Type B pancreatic cell (in vitro differentiated cells): ENCODE results near the gene SLC12A3. TPM values are rescaled to one million over a fixed set of nuclear protein-coding genes. Genes with fewer than 3 reads are reported as not detected.
A peak's percentile ranks its signal among the peaks of the same experiment; 100 is the strongest.

Experiments used
- DNase-seq: peaks from one replicate; pipeline ENCODE4 v3.0.0; 2021; ENCODE audit warnings: mixed read lengths; ENCODE audit not compliant: unreplicated experiment; ENCODE audit errors: extremely low spot score
- H3K27ac Mint-ChIP-seq: 2 replicates; pipeline ENCODE4 v1.8.0; 2021; ENCODE audit warnings: mild to moderate bottlenecking, mixed read lengths
- H3K27me3 Mint-ChIP-seq: 2 replicates; pipeline ENCODE4 v1.8.0; 2021; ENCODE audit warnings: mixed read lengths
- H3K36me3 Mint-ChIP-seq: 2 replicates; pipeline ENCODE4 v1.8.0; 2021; ENCODE audit warnings: mixed read lengths
- H3K4me1 Mint-ChIP-seq: one replicate; pipeline ENCODE4 v1.8.0; 2021; ENCODE audit warnings: mixed read lengths; ENCODE audit not compliant: unreplicated experiment
- H3K4me3 Mint-ChIP-seq: 2 replicates; pipeline ENCODE4 v1.8.0; 2021; ENCODE audit warnings: mild to moderate bottlenecking, mixed read lengths
- H3K9me3 Mint-ChIP-seq: 2 replicates; pipeline ENCODE4 v1.8.0; 2021; ENCODE audit warnings: mixed read lengths
- CTCF ChIP-seq: fragments of 200-600 bp; sonication (generic); conservative IDR thresholded peaks from 2 replicates; pipeline ENCODE4 v1.5.0; 2021; ENCODE audit warnings: antibody characterized with exemption, mild to moderate bottlenecking
- total RNA-seq: library from RNA; stranded (reverse); gene quantifications from 2 replicates; pipeline ENCODE4 v1.2.1, GENCODE V29; 2021; ENCODE audit warnings: low replicate concordance

SLC12A3 gene
- total RNA-seq, 1 donor from 2014 or later, result 0.31 TPM

GRCh38 chr16:56938664-56939513, 73.9 kb downstream of the SLC12A3 start:
- Mint-ChIP-seq H3K27ac (peak overlapping the region; percentile 83), H3K9me3 (no peaks in the 10 kb centered on the region), H3K4me1 (peaks cover 16% of the 10 kb centered on the region), H3K36me3 (peaks cover 63% of the 10 kb centered on the region), H3K4me3 (no peak overlapping the region), H3K27me3 (no peaks in the 10 kb centered on the region)
- no peak for TF ChIP-seq CTCF
- DNase-seq, result no peak

GRCh38 chr16:56939801-56940200, 74.8 kb downstream of the SLC12A3 start:
- peaks cover 64% of the 10 kb centered on the region for H3K36me3 Mint-ChIP-seq

GRCh38 chr16:56941092-56941491, 76.1 kb downstream of the SLC12A3 start:
- H3K27ac Mint-ChIP-seq, result no peak overlapping the region
- no peak overlapping the region for H3K4me3 Mint-ChIP-seq
- no peaks in the 10 kb centered on the region for H3K27me3 Mint-ChIP-seq
- TF ChIP-seq CTCF, result no peak
- no peak for DNase-seq
- H3K4me1 Mint-ChIP-seq, result no peaks in the 10 kb centered on the region
- H3K9me3 Mint-ChIP-seq, result no peaks in the 10 kb centered on the region
- peaks cover 56% of the 10 kb centered on the region for H3K36me3 Mint-ChIP-seq

More at GRCh38 chr16:56939801-56940200, 74.8 kb downstream of the SLC12A3 start:
- H3K27me3 Mint-ChIP-seq, result no peaks in the 10 kb centered on the region
- no peak overlapping the region for H3K4me3 Mint-ChIP-seq
- no peak for TF ChIP-seq CTCF
- peaks cover 8% of the 10 kb centered on the region for H3K4me1 Mint-ChIP-seq
- H3K27ac Mint-ChIP-seq, result peak overlapping the region; percentile 34
- no peak for DNase-seq
- no peaks in the 10 kb centered on the region for H3K9me3 Mint-ChIP-seq

GRCh38 chr16:56941856-56942331, 76.9 kb downstream of the SLC12A3 start:
- Mint-ChIP-seq H3K4me3 (no peak overlapping the region), H3K27ac (no peak overlapping the region), H3K36me3 (peaks cover 48% of the 10 kb centered on the region), H3K9me3 (no peaks in the 10 kb centered on the region), H3K4me1 (no peaks in the 10 kb centered on the region), H3K27me3 (no peaks in the 10 kb centered on the region)
- DNase-seq, result no peak
- TF ChIP-seq CTCF, result no peak

- Mint-ChIP-seq H3K9me3 (no peaks in the 10 kb centered on the region), H3K27ac (no peak overlapping the region), H3K4me1 (no peaks in the 10 kb centered on the region), H3K36me3 (peaks cover 32% of the 10 kb centered on the region), H3K27me3 (no peaks in the 10 kb centered on the region), H3K4me3 (no peak overlapping the region)
- TF ChIP-seq CTCF, result no peak
- DNase-seq, result no peak
Observed at GRCh38 chr16:56943761-56944375, 78.9 kb downstream of the SLC12A3 start.
